Smooth muscle cell of the coronary artery (primary cell): ENCODE results near the gene PPP1R2C. TPM values are rescaled to one million over a fixed set of nuclear protein-coding genes. Genes with fewer than 3 reads are reported as not detected.

Experiments
- total RNA-seq: library from RNA; depleted of rRNA; stranded (reverse); fragments of >200 nt; gene quantifications from 2 replicates; pipeline ENCODE4 v1.2.3, GENCODE V29; 2014; ENCODE audit warnings: low replicate concordance

The PPP1R2C gene
- not detected in 2 replicates for total RNA-seq

GRCh38 chrX:42778096-42778495 lies at the start of gene PPP1R2C:
Gene PPP1R2C, minus strand, starts transcription at chrX:42778163. Its CDS starts 84 bp downstream, at chrX:42778079.

